ENCODE data around the gene OR11L1. TPM values are rescaled to one million over a fixed set of nuclear protein-coding genes. Genes with fewer than 3 reads are reported as not detected.
A peak's percentile ranks its signal among the peaks of the same experiment; 100 is the strongest.

Gene OR11L1
- polyA plus RNA-seq, 3 donors = not detected

DNA sequence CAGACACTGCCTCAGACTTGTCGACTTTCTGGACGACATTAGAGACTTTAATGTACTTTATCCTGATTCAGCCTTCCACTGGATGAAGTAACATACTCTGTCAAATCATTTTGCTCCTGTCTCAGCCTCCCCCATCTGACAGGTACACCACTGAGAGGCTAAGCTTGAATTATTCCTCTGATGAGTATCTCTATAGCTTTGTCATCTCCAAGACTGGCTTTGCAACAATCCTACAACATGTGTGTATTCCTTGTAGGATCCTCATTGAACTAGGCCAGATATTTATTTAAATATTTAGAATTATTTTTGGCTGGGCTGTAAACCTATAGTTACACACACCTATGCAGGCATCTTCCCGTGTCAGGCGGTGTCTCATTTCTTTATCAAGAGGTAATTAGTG lies 14.2 kb upstream of the OR11L1 start:
- peak overlapping the region in 1 of 2 donors; percentile 39 for H3K4me3 Mint-ChIP-seq
- Histone ChIP-seq H2AFZ (ENCODE audit: insufficient read depth, low read depth, low read length, poor library complexity, severe bottlenecking) (no peak overlapping the region), H3K27me3 (ENCODE audit: control insufficient read depth in 2 of 2, insufficient read depth in 2 of 2, low read length in 2 of 2) (peaks cover 0 to 11% of the 10 kb centered on the region in 2 donors), H3K4me3 (replicated peaks in 1 of 3; ENCODE audit: low read depth in 2 of 3, low read length in 3 of 3) (no peak overlapping the region), H3K27ac (ENCODE audit: low read depth in 1 of 2, low read length in 2 of 2) (no peak overlapping the region), H3K4me1 (ENCODE audit: control insufficient read depth in 1 of 2, insufficient read depth in 2 of 2, low read length in 2 of 2) (peaks cover 26 to 39% of the 10 kb centered on the region in 2 donors), H3K9ac (ENCODE audit: insufficient read depth, low read length, poor library complexity, severe bottlenecking) (no peak overlapping the region), H3K4me2 (replicated peaks; ENCODE audit: extremely low read depth, low read length, poor library complexity, severe bottlenecking) (no peak overlapping the region), H4K20me1 (ENCODE audit: insufficient read depth, low read length) (no peaks in the 10 kb centered on the region), H3K79me2 (ENCODE audit: insufficient read depth, low read length) (no peaks in the 10 kb centered on the region), H3K36me3 (replicated peaks in 1 of 2; ENCODE audit: control insufficient read depth in 1 of 2, insufficient read depth in 2 of 2, low read length in 2 of 2) (no peaks in the 10 kb centered on the region), H3K9me3 (replicated peaks in 1 of 2; ENCODE audit: control insufficient read depth in 1 of 2, insufficient read depth in 1 of 2, low read length in 2 of 2) (no peaks in the 10 kb centered on the region)
- 93% methylated on average over 2 of the region's 4 CpGs for WGBS (ENCODE audit: insufficient coverage)
- H3K27me3 Mint-ChIP-seq (ENCODE audit: low read depth in 3 of 3) = peaks cover 12 to 40% (median 24%) of the 10 kb centered on the region in 3 donors
- TF ChIP-seq, protein P1, sequence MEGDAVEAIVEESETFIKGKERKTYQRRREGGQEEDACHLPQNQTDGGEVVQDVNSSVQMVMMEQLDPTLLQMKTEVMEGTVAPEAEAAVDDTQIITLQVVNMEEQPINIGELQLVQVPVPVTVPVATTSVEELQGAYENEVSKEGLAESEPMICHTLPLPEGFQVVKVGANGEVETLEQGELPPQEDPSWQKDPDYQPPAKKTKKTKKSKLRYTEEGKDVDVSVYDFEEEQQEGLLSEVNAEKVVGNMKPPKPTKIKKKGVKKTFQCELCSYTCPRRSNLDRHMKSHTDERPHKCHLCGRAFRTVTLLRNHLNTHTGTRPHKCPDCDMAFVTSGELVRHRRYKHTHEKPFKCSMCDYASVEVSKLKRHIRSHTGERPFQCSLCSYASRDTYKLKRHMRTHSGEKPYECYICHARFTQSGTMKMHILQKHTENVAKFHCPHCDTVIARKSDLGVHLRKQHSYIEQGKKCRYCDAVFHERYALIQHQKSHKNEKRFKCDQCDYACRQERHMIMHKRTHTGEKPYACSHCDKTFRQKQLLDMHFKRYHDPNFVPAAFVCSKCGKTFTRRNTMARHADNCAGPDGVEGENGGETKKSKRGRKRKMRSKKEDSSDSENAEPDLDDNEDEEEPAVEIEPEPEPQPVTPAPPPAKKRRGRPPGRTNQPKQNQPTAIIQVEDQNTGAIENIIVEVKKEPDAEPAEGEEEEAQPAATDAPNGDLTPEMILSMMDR (IDR thresholded peaks at IDR 0.05) = no peak
- H3K4me1 Mint-ChIP-seq = peaks cover 47% of the 10 kb centered on the region
- H3K9me3 Mint-ChIP-seq = peaks cover 0 to 4% (median 0%) of the 10 kb centered on the region in 7 donors
- H3K27ac Mint-ChIP-seq = no peak overlapping the region
- no peak for DNase-seq
- peaks cover 3 to 6% of the 10 kb centered on the region in 2 donors for H3K36me3 Mint-ChIP-seq
- intact Hi-C loops (cut with micrococcal nuclease) = no loop called here

DNA sequence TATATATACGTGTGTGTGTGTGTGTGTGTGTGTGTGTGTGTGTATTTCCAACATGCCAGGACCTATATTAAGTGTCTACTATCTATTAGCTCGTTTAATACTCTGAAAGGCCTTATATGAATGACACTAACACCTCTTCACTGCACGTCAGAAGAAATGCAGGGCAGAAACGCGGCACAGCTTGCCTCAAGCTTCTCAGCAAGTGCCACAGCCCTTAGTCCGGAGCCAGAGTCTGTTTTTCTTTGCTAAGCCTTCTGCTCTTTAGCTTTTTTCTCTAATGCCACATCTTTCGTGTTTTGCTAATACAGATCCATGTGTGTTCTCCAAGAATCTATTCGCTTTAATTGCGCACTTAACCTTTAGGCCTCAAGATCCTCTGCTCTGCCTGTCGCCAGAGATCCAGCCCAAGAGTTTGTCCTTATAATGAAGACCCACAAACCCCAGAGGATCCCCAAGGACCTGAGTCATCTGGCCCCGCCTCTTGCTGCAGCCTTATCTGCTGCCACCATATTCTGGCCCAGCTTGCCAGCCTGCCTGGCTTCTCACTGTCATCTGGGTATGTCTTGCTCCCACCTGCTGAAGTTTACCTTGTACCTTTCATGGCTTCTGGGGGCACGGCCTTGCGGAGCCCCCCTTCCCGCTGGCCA lies 13.3 kb upstream of the OR11L1 start:
- H3K4me1 Mint-ChIP-seq = peaks cover 47% of the 10 kb centered on the region

More for the DNA sequence above, 13.3 kb upstream of the OR11L1 start:
- Histone ChIP-seq H2AFZ (ENCODE audit: insufficient read depth, low read depth, low read length, poor library complexity, severe bottlenecking) (no peak overlapping the region), H3K4me2 (replicated peaks; ENCODE audit: extremely low read depth, low read length, poor library complexity, severe bottlenecking) (no peak overlapping the region), H3K9ac (ENCODE audit: insufficient read depth, low read length, poor library complexity, severe bottlenecking) (no peak overlapping the region), H3K79me2 (ENCODE audit: insufficient read depth, low read length) (no peaks in the 10 kb centered on the region), H4K20me1 (ENCODE audit: insufficient read depth, low read length) (no peaks in the 10 kb centered on the region), H3K9me3 (replicated peaks in 1 of 2; ENCODE audit: control insufficient read depth in 1 of 2, insufficient read depth in 1 of 2, low read length in 2 of 2) (no peaks in the 10 kb centered on the region), H3K27ac (ENCODE audit: low read depth in 1 of 2, low read length in 2 of 2) (no peak overlapping the region), H3K4me1 (ENCODE audit: control insufficient read depth in 1 of 2, insufficient read depth in 2 of 2, low read length in 2 of 2) (peaks cover 26 to 39% of the 10 kb centered on the region in 2 donors), H3K36me3 (replicated peaks in 1 of 2; ENCODE audit: control insufficient read depth in 1 of 2, insufficient read depth in 2 of 2, low read length in 2 of 2) (no peaks in the 10 kb centered on the region), H3K4me3 (replicated peaks in 1 of 3; ENCODE audit: low read depth in 2 of 3, low read length in 3 of 3) (no peak overlapping the region), H3K27me3 (ENCODE audit: control insufficient read depth in 2 of 2, insufficient read depth in 2 of 2, low read length in 2 of 2) (peaks cover 0 to 11% of the 10 kb centered on the region in 2 donors)
- intact Hi-C loops (cut with micrococcal nuclease) = no loop called here
- Mint-ChIP-seq H3K27me3 (ENCODE audit: low read depth in 3 of 3) (peaks cover 11 to 40% (median 24%) of the 10 kb centered on the region in 3 donors), H3K4me3 (no peak overlapping the region), H3K27ac (peak overlapping the region in 1 of 7 donors; percentile 5), H3K9me3 (peaks cover 0 to 4% (median 0%) of the 10 kb centered on the region in 7 donors), H3K36me3 (peaks cover 0 to 3% of the 10 kb centered on the region in 2 donors)
- no peak for DNase-seq
- TF ChIP-seq, protein P1 (IDR thresholded peaks at IDR 0.05) = no peak
- WGBS (ENCODE audit: insufficient coverage) = 82% methylated on average over 11 of the region's 14 CpGs

Data from CD14-positive monocyte (primary cell).